HS-27A (cell line): ENCODE results near the gene KCND2.
"Not testable (repeated sequence)": the region's sequence is repeated elsewhere in the genome, so short reads cannot be mapped to it uniquely, and the experiment has no call there.

Experiments
- DNase-seq: peaks from one replicate; pipeline ENCODE4 v3.0.0-alpha.2; 2012; ENCODE audit warnings: low read depth, missing footprints

KCND2 gene

GRCh38 chr7:120502132-120502531 lies 229.2 kb downstream of the KCND2 start:
- no peak for DNase-seq

- no peak for DNase-seq
Observed at GRCh38 chr7:120502825-120503224, 229.8 kb downstream of the KCND2 start.

GRCh38 chr7:120504386-120504785 lies 231.4 kb downstream of the KCND2 start:
- no peak for DNase-seq

GRCh38 chr7:120505770-120506169 lies 232.8 kb downstream of the KCND2 start:
- DNase-seq = no peak

GRCh38 chr7:120512701-120513100 lies 239.7 kb downstream of the KCND2 start:
- no peak for DNase-seq

GRCh38 chr7:120519224-120519623 lies 246.2 kb downstream of the KCND2 start:
- no peak for DNase-seq

- no peak for DNase-seq
Observed at GRCh38 chr7:120521761-120522737, 249.1 kb downstream of the KCND2 start.

- no peak for DNase-seq
Observed at GRCh38 chr7:120523985-120524384, 251.0 kb downstream of the KCND2 start.

- no peak for DNase-seq
Observed at GRCh38 chr7:120526902-120527509, 254.0 kb downstream of the KCND2 start.

- no peak for DNase-seq
Observed at GRCh38 chr7:120529736-120530135, 256.8 kb downstream of the KCND2 start.

- no peak for DNase-seq
Observed at GRCh38 chr7:120538335-120538734, 265.4 kb downstream of the KCND2 start.

- no peak for DNase-seq
Observed at GRCh38 chr7:120539321-120539720, 266.3 kb downstream of the KCND2 start.

GRCh38 chr7:120547605-120548004 lies 274.6 kb downstream of the KCND2 start:
- DNase-seq = no peak

- DNase-seq = no peak
Observed at GRCh38 chr7:120550494-120551048, 277.6 kb downstream of the KCND2 start.

- no peak for DNase-seq
Observed at GRCh38 chr7:120553491-120553890, 280.5 kb downstream of the KCND2 start.

GRCh38 chr7:120554960-120555571 lies 282.1 kb downstream of the KCND2 start:
- DNase-seq = peak; percentile 14

- DNase-seq = no peak
Observed at GRCh38 chr7:120564145-120564544, 291.2 kb downstream of the KCND2 start.

- DNase-seq = no peak
Observed at GRCh38 chr7:120567204-120567603, 294.2 kb downstream of the KCND2 start.

- DNase-seq = not testable (repeated sequence)
Observed at GRCh38 chr7:120578657-120579056, 305.7 kb downstream of the KCND2 start.

GRCh38 chr7:120582916-120583315 lies 309.9 kb downstream of the KCND2 start:
- no peak for DNase-seq

- peak; percentile 78 for DNase-seq
Observed at GRCh38 chr7:120583899-120584586, 311.1 kb downstream of the KCND2 start.

GRCh38 chr7:120586571-120586970 lies 313.6 kb downstream of the KCND2 start:
- DNase-seq = no peak
